Measurements from ENCODE around the gene DENND2A. TPM values are rescaled to one million over a fixed set of nuclear protein-coding genes. Genes with fewer than 3 reads are reported as not detected.
"Not testable (repeated sequence)": the region's sequence is repeated elsewhere in the genome, so short reads cannot be mapped to it uniquely, and the experiment has no call there.

DENND2A gene
- polyA plus RNA-seq, 1 donor, result 12.2 TPM

DNA sequence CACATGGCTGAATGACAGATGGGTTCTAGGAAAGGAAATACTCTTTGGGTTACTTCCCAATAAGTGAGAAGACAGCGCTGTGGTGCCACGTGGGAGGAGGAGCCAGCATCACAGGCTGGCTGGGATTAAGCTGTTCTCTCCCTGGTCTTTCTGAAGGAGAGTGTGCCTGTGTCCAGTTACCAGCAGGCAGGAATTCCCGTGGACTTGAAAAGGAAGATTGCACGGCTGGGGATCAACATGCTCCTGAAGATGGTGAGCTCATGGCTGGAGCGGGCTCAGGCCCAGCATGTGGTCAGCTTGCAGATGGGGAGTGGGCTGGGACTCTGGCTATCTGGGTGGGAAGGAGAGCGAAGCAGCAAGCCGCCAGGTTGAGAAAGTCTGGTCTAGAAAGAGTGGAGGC, 40.3 kb upstream of the DENND2A start:
- WGBS (ENCODE audit: insufficient coverage, low lambda C conversion rate), result no CpG with 5 or more reads among the region's 7 CpGs
- peaks cover 2% of the 10 kb centered on the region for H3K4me1 ChIP-seq (ENCODE audit: control insufficient read depth, insufficient read depth, low read length)
- H3K36me3 ChIP-seq (ENCODE audit: control insufficient read depth, insufficient read depth, low read length), result peaks cover 36% of the 10 kb centered on the region
- DNase-seq, result no peak
- H3K27me3 ChIP-seq (ENCODE audit: control insufficient read depth, insufficient read depth, low read length), result no peaks in the 10 kb centered on the region
- no peak overlapping the region for H3K27ac ChIP-seq (ENCODE audit: low read length)
- no peak overlapping the region for H3K4me3 ChIP-seq (ENCODE audit: low read length)
- no peaks in the 10 kb centered on the region for H3K9me3 ChIP-seq (ENCODE audit: control insufficient read depth, low read depth, low read length)

DNA sequence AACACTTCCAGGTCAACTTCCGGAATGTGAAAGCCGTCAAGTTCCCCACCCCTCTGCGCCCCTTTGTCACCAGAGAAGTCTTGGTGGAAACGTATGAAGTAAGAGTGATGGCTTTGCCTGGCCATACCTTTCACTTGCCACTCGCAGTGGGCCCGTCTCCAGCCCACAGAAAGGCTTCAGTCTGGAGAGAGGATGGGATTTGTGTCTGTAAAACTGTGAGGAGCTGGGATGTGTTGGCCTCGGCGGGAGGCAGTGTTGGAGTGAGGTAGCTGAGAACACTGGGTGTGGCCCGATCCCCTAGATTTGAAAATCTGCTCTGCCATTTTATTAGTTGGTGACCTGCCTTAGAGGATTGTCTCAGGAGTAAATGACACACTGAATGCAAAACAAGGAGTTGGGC, 38.6 kb upstream of the DENND2A start:
- peaks cover 34% of the 10 kb centered on the region for H3K36me3 ChIP-seq (ENCODE audit: control insufficient read depth, insufficient read depth, low read length)
- no peak for DNase-seq
- no peak overlapping the region for H3K4me3 ChIP-seq (ENCODE audit: low read length)
- no peak overlapping the region for H3K27ac ChIP-seq (ENCODE audit: low read length)
- peaks cover 2% of the 10 kb centered on the region for H3K4me1 ChIP-seq (ENCODE audit: control insufficient read depth, insufficient read depth, low read length)
- no peaks in the 10 kb centered on the region for H3K9me3 ChIP-seq (ENCODE audit: control insufficient read depth, low read depth, low read length)
- WGBS (ENCODE audit: insufficient coverage, low lambda C conversion rate), result 100% methylated on average over 1 of the region's 9 CpGs
- no peaks in the 10 kb centered on the region for H3K27me3 ChIP-seq (ENCODE audit: control insufficient read depth, insufficient read depth, low read length)

DNA sequence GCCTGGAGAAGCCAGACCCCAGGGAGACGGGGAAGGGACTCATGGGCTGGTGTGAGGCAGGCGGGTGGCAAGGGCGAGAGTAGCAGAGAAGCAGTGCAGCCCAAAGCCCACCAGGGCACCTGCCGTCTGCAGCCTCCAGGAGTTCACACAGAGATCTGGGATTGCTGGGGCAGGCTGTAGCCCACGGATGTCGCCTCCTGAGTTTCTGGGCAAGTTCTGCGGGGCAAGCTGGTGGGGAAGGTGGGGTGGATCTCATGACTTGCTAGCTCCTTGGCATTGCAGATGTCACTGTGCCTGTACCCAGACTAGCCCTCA, 38.2 kb upstream of the DENND2A start:
- Histone ChIP-seq H3K4me3 (ENCODE audit: low read length) (no peak overlapping the region), H3K9me3 (ENCODE audit: control insufficient read depth, low read depth, low read length) (no peaks in the 10 kb centered on the region), H3K27me3 (ENCODE audit: control insufficient read depth, insufficient read depth, low read length) (no peaks in the 10 kb centered on the region), H3K4me1 (ENCODE audit: control insufficient read depth, insufficient read depth, low read length) (peaks cover 3% of the 10 kb centered on the region), H3K27ac (ENCODE audit: low read length) (no peak overlapping the region), H3K36me3 (ENCODE audit: control insufficient read depth, insufficient read depth, low read length) (peaks cover 30% of the 10 kb centered on the region)
- no peak for DNase-seq
- no CpG with 5 or more reads among the region's 7 CpGs for WGBS (ENCODE audit: insufficient coverage, low lambda C conversion rate)

DNA sequence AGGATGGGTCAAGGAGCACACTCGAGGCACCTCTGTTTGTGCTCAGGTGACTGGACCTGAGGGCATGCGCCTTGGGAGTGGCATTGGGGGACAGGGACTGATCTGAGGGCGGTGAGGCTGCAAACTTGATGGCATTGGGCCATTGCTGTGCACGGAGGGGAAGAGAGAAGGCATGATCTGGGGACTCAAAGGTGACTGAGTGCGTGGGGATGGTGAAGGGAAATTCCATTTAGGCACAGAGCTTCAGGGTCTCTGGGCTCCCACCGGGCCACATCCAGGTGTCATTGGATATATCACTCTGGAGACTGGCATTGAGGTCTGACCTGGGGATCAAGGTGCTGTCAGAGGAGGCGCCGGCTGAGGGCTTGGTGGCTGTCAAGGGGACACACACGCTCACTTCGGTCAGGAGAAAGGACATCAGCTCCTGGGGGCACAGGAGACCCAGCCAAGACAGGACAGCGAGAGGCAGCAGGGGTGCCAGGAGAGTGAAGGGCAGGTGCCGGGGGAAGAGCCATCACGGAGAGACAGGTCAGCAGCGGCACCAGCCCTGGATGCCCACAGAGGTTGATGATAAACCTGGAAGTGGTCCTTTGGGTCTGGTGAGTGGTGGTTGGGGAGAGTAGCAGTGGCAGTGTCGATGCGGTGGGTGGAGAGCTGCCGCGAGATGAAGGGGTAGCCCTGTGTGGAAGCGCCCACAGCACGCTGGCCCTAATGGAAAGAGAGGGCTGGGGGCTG, 37.6 kb upstream of the DENND2A start:
- 95% methylated on average over 3 of the region's 20 CpGs for WGBS (ENCODE audit: insufficient coverage, low lambda C conversion rate)
- no peak for DNase-seq
- H3K36me3 ChIP-seq (ENCODE audit: control insufficient read depth, insufficient read depth, low read length), result peaks cover 29% of the 10 kb centered on the region
- no peaks in the 10 kb centered on the region for H3K9me3 ChIP-seq (ENCODE audit: control insufficient read depth, low read depth, low read length)
- no peaks in the 10 kb centered on the region for H3K27me3 ChIP-seq (ENCODE audit: control insufficient read depth, insufficient read depth, low read length)
- no peak overlapping the region for H3K27ac ChIP-seq (ENCODE audit: low read length)
- no peak overlapping the region for H3K4me3 ChIP-seq (ENCODE audit: low read length)
- peaks cover 6% of the 10 kb centered on the region for H3K4me1 ChIP-seq (ENCODE audit: control insufficient read depth, insufficient read depth, low read length)

DNA sequence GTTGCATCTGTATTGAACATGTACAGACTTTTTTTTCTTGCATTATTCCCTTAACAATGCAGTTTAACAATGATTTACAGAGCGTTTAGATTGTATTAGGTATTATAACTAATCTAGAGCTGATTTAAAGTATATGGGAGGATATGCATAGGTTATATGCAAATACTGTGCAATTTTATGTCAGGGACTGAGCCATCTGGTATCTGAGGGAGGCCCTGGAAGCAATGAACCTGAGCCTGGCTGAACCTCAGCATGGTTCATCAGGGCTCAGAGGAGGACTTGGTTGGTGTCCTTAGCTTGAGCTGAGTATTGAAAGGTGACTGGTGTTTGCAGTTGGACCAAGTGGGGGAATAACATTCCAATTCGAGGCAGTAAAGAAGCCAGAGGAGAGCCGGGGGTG, 36.9 kb upstream of the DENND2A start:
- Histone ChIP-seq H3K27ac (ENCODE audit: low read length) (no peak overlapping the region), H3K4me3 (ENCODE audit: low read length) (no peak overlapping the region), H3K27me3 (ENCODE audit: control insufficient read depth, insufficient read depth, low read length) (no peaks in the 10 kb centered on the region), H3K9me3 (ENCODE audit: control insufficient read depth, low read depth, low read length) (no peaks in the 10 kb centered on the region), H3K36me3 (ENCODE audit: control insufficient read depth, insufficient read depth, low read length) (peaks cover 29% of the 10 kb centered on the region), H3K4me1 (ENCODE audit: control insufficient read depth, insufficient read depth, low read length) (peaks cover 6% of the 10 kb centered on the region)
- no CpG with 5 or more reads among the region's 3 CpGs for WGBS (ENCODE audit: insufficient coverage, low lambda C conversion rate)
- DNase-seq, result no peak

DNA sequence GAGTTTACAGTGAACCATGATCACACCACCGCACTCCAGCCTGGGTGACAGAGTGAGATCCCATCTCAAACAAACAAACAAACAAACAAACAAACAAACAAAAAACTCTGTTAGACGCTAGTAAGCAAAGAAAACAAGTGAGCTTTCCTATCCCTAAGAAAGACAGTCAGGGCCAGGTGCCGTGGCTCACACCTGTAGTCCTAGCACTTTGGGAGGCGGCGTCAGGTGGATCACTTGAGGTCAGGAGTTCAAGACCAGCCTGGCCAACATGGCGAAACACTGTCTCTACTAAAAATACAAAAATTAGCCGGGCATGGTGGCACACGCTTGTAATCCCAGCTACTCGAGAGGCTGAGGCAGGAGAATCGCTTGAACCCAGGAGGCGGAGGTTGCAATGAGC, 36.3 kb upstream of the DENND2A start:
- H3K36me3 ChIP-seq (ENCODE audit: control insufficient read depth, insufficient read depth, low read length), result peaks cover 25% of the 10 kb centered on the region

DNA sequence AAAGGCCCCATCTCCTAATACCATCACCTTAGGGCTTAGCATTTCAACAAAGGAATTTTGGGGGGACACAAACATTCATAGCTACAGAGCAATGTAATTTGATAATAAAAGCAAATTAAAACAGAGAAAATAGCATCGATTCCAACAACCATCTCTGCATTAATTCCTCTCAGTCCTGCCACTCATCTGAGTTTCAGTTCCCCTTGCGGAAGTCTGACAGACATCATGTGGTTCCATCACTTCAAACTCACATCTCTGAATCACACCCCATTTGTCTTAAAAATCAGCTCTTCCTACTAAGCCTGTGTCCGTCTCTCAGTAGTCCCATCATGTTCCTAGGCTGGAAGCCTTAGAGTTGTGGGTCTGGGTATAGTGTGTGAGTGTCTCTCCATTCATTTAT, 35.7 kb upstream of the DENND2A start:
- no peak overlapping the region for H3K4me3 ChIP-seq (ENCODE audit: low read length)
- no CpG with 5 or more reads among the region's 3 CpGs for WGBS (ENCODE audit: insufficient coverage, low lambda C conversion rate)
- no peaks in the 10 kb centered on the region for H3K9me3 ChIP-seq (ENCODE audit: control insufficient read depth, low read depth, low read length)
- H3K4me1 ChIP-seq (ENCODE audit: control insufficient read depth, insufficient read depth, low read length), result peaks cover 11% of the 10 kb centered on the region
- peaks cover 19% of the 10 kb centered on the region for H3K36me3 ChIP-seq (ENCODE audit: control insufficient read depth, insufficient read depth, low read length)
- DNase-seq, result no peak
- no peak overlapping the region for H3K27ac ChIP-seq (ENCODE audit: low read length)
- no peaks in the 10 kb centered on the region for H3K27me3 ChIP-seq (ENCODE audit: control insufficient read depth, insufficient read depth, low read length)

More for the DNA sequence above, 36.3 kb upstream of the DENND2A start:
- H3K9me3 ChIP-seq (ENCODE audit: control insufficient read depth, low read depth, low read length); H3K27ac ChIP-seq (ENCODE audit: low read length); H3K4me3 ChIP-seq (ENCODE audit: low read length); H3K27me3 ChIP-seq (ENCODE audit: control insufficient read depth, insufficient read depth, low read length); DNase-seq: not testable (repeated sequence)
- peaks cover 11% of the 10 kb centered on the region for H3K4me1 ChIP-seq (ENCODE audit: control insufficient read depth, insufficient read depth, low read length)
- no CpG with 5 or more reads among the region's 11 CpGs for WGBS (ENCODE audit: insufficient coverage, low lambda C conversion rate)

DNA sequence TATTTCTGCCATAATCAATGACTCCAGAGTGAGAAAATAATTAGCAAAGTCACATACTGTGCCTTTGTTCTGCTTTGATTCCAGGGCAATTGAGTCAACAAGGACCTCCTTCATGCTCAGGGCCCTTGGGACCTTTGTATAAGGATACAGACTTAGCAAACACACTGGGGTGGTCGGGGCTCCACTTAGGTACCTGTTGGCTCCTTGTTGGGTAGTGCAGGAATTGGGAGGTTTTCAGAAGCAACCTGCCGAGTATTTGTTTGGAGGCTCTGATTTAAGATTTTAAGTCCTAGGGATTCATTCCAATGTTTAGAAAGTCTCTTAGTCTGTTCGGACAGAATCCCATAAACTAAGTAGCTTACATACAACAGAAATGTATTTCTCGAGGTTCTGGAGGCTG, 35.1 kb upstream of the DENND2A start:
- DNase-seq, result no peak
- no peaks in the 10 kb centered on the region for H3K27me3 ChIP-seq (ENCODE audit: control insufficient read depth, insufficient read depth, low read length)
- no peak overlapping the region for H3K4me3 ChIP-seq (ENCODE audit: low read length)
- no peak overlapping the region for H3K27ac ChIP-seq (ENCODE audit: low read length)
- H3K36me3 ChIP-seq (ENCODE audit: control insufficient read depth, insufficient read depth, low read length), result peaks cover 15% of the 10 kb centered on the region
- H3K4me1 ChIP-seq (ENCODE audit: control insufficient read depth, insufficient read depth, low read length), result peaks cover 11% of the 10 kb centered on the region
- H3K9me3 ChIP-seq (ENCODE audit: control insufficient read depth, low read depth, low read length), result no peaks in the 10 kb centered on the region
- no CpG with 5 or more reads among the region's 4 CpGs for WGBS (ENCODE audit: insufficient coverage, low lambda C conversion rate)

DNA sequence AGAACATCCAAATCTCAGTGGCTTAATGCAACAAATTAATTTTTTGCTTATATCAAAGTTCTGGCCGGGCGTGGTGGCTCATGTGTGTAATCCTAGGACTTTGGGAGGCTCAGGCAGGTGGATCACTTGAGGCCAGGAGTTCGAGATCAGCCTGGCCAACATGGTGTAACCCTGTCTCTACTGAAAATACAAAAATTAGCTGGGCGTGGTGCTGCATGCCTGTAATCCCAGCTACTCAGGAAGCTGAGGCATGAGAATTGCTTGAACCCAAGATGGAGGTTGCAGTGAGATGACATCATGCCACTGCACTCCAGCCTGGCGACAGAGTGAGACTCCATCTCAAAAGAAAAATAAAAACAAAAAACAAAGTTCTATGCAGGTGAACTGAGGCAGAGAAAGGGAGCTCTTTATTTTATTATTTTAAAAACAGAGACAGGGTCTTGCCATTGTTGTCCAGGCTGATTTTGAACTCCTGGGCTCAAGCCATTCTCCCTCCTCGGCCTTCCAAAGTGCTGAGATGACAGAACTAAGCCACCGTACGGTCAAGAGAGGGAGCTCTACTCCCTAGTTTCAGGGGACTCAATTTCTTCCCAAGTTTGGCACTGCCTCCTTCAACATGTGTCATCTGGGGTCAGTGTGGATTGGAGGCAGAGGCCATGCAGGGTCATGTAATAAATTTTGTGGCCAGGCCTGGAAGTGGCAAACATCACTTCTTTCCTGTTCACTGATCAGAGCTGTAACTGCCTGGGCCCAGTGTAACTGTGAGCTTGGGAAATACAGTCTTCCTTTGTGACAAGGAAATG, 34.5 kb upstream of the DENND2A start:
- no CpG with 5 or more reads among the region's 8 CpGs for WGBS (ENCODE audit: insufficient coverage, low lambda C conversion rate)
- H3K27me3 ChIP-seq (ENCODE audit: control insufficient read depth, insufficient read depth, low read length), result no peaks in the 10 kb centered on the region
- H3K4me1 ChIP-seq (ENCODE audit: control insufficient read depth, insufficient read depth, low read length), result peaks cover 11% of the 10 kb centered on the region
- no peak overlapping the region for H3K27ac ChIP-seq (ENCODE audit: low read length)
- H3K4me3 ChIP-seq (ENCODE audit: low read length), result no peak overlapping the region
- peak in 1 of 2 donors; percentile 21 for DNase-seq
- H3K9me3 ChIP-seq (ENCODE audit: control insufficient read depth, low read depth, low read length), result no peaks in the 10 kb centered on the region
- peaks cover 12% of the 10 kb centered on the region for H3K36me3 ChIP-seq (ENCODE audit: control insufficient read depth, insufficient read depth, low read length)

DNA sequence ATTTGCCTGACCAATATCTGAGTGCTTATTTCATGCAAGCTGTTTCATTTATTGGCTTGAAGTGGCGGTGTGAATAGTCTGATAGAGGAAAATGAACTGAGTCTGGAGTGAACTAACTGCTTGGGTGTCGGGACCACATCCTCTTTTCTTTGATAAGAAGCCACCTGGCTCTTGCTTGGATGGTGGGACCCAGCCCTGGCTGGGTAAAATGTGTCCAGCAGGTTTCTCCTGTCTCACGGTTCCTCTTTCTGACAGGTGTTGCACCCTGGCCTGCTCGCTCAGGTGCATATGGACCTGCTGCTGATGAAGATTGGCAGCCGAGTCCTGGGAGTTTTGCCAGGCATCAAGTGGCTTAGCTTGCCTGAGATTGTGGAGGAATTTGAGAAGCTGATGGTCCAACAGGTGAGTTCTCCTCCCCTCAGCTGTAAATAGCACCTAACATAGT, 33.8 kb upstream of the DENND2A start:
- no peak overlapping the region for H3K27ac ChIP-seq (ENCODE audit: low read length)
- H3K9me3 ChIP-seq (ENCODE audit: control insufficient read depth, low read depth, low read length), result no peaks in the 10 kb centered on the region
- peaks cover 11% of the 10 kb centered on the region for H3K4me1 ChIP-seq (ENCODE audit: control insufficient read depth, insufficient read depth, low read length)
- no peak overlapping the region for H3K4me3 ChIP-seq (ENCODE audit: low read length)
- DNase-seq, result peak in 1 of 2 donors; percentile 14
- H3K36me3 ChIP-seq (ENCODE audit: control insufficient read depth, insufficient read depth, low read length), result peaks cover 8% of the 10 kb centered on the region
- WGBS (ENCODE audit: insufficient coverage, low lambda C conversion rate), result no CpG with 5 or more reads among the region's 5 CpGs
- H3K27me3 ChIP-seq (ENCODE audit: control insufficient read depth, insufficient read depth, low read length), result no peaks in the 10 kb centered on the region

Data from large intestine (tissue), 3 donors.